Central memory CD8-positive, alpha-beta T cell (primary cell): ENCODE measurements around the gene SLC6A6.

Source experiments
- ATAC-seq: fragments of 150-1000 bp; cut with Tn5 transposase; replicated peaks from 2 replicates; pipeline ENCODE4 v1.10.0; 2022; ENCODE audit warnings: mild to moderate bottlenecking, moderate FRiP score, moderate number of reproducible peaks; ENCODE audit not compliant: poor library complexity, severe bottlenecking; ENCODE audit errors: extremely low read depth
- DNase-seq, 2 donors: peaks; one replicate each; pipeline ENCODE4 v3.0.0; 2021; ENCODE audit warnings: low spot score in 2 of 2
- H3K27ac Mint-ChIP-seq: one replicate; pipeline ENCODE4 v1.8.0; 2022; ENCODE audit warnings: low read depth, mild to moderate bottlenecking, moderate library complexity, mixed read lengths
- H3K27me3 Mint-ChIP-seq: one replicate; pipeline ENCODE4 v1.8.0; 2022; ENCODE audit warnings: mixed read lengths
- H3K36me3 Mint-ChIP-seq: one replicate; pipeline ENCODE4 v1.8.0; 2022; ENCODE audit warnings: mild to moderate bottlenecking, moderate library complexity, mixed read lengths; ENCODE audit not compliant: insufficient read depth
- H3K4me1 Mint-ChIP-seq: one replicate; pipeline ENCODE4 v1.8.0; 2022; ENCODE audit warnings: mixed read lengths
- H3K4me3 Mint-ChIP-seq: one replicate; pipeline ENCODE4 v1.8.0; 2022; ENCODE audit warnings: mild to moderate bottlenecking, moderate library complexity, mixed read lengths
- H3K9me3 Mint-ChIP-seq: one replicate; pipeline ENCODE4 v1.8.0; 2022; ENCODE audit warnings: mixed read lengths

Gene SLC6A6

DNA sequence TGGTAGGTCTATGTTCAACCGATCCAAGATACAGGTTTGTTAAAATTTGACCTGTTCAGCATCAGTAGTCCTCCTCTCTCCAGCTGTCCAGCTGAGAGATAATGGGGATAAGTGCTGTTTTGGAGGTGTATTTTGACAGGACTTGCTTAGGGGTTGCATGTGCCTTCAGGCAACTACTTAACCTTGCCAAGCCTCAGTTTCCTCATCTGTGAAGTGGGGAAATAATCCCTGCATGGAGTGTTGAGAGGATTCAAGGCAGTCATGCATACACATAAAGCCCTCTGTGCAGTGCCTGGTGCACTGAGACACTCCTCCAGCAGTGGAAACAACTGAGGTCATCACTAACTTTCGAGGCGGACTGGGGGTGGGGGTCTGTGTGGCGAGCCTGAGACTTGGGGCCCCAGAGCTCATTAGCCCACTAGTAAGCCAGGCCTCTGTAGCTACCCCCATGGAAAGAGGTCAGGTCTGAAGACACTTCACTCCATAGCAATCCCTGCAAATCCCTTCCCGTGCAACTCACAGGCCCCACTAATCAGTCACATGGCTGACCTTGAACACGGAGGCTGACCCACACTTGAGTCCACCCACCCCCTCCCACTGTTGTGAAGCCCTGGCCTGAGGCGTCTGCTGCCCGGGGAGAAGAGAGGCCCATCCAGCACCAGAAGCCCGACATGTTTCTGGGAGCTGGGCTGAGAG lies 25.9 kb upstream of the SLC6A6 start:
- peaks cover 7% of the 10 kb centered on the region for H3K27me3 Mint-ChIP-seq
- no peak for ATAC-seq
- peaks cover 1% of the 10 kb centered on the region for H3K36me3 Mint-ChIP-seq
- peaks cover 33% of the 10 kb centered on the region for H3K4me1 Mint-ChIP-seq
- H3K4me3 Mint-ChIP-seq = no peak overlapping the region
- no peak overlapping the region for H3K27ac Mint-ChIP-seq
- DNase-seq = no peak
- H3K9me3 Mint-ChIP-seq = peaks cover 5% of the 10 kb centered on the region

DNA sequence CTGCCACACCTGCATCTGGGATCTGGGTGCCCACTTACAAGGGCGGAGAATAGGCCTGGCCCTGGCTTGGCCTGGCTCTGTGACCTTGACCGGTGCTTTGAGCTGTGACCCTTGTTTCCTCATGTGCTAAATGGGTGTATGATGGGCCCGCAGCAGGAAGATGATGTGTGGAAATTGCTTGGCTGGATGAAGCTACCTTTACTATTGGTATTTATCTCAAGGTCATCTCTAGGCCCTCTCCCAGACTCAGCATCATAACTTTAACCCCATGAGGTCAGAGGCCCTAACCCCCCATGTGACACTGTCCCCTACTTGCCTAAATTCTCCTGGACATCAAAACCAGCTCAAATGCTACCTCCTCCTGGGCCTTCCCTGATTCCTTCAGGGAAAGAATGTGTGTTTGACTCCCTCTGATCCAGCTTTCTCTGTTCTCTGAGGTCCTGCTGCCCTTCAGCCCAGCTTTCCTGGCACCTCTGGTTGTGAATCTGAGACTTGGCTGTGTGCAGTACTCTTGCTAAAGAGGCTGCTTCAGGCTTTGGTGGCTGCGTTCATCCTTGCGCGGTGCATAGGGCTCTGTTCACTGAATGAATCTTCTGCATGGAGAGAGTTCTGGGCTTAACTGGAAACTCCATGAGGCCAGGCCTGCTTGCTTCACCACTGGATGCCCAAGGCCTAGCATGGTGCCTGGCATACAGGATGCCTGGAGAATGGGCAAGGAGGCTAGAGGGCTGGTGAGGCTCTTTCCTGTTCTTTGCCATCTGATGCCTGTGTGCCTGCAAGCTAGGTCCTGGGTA lies 25.2 kb upstream of the SLC6A6 start:
- H3K4me1 Mint-ChIP-seq = peaks cover 34% of the 10 kb centered on the region
- peaks cover 5% of the 10 kb centered on the region for H3K9me3 Mint-ChIP-seq
- peak overlapping the region; percentile 81 for H3K27ac Mint-ChIP-seq
- DNase-seq = no peak
- ATAC-seq = no peak
- no peaks in the 10 kb centered on the region for H3K27me3 Mint-ChIP-seq
- peaks cover 1% of the 10 kb centered on the region for H3K36me3 Mint-ChIP-seq
- H3K4me3 Mint-ChIP-seq = peak overlapping the region; percentile 43

DNA sequence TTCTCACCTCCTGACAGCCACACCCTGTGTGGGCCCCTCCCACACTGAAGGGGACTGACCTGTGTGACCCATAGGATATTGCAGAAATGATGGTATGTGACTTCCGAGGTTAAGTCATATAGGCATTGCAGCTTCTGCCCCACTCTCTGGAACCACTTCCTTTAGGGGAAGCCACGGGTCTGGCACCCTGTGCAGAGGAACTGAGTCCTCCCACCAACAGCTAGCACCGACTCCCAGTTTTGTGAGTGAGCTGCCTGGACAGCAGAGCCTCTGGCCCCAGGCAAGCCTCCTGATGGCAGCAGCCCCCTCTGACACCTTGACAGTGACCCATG lies 24.6 kb upstream of the SLC6A6 start:
- H3K4me1 Mint-ChIP-seq = peaks cover 34% of the 10 kb centered on the region
- peak overlapping the region; percentile 43 for H3K4me3 Mint-ChIP-seq
- peaks cover 5% of the 10 kb centered on the region for H3K9me3 Mint-ChIP-seq

DNA sequence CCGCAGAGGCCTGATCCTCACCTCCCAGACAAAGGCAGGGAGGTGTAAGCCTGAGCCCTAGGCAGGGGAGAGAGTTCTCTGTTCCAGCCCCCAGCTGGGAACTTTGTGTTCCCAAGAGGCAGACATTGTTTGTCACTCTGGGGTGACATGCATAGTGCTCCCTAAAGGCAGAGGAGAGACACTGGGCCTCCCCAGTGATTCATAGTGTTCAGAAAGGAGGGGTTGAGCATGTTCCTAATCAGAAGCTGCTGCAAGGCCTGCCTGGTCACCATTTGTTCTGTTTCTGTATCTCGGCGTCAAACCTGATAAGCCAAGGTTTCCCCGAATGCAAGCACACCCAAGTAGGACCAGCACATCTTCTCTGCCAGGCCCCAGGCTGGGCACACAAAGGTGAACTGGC lies 24.0 kb upstream of the SLC6A6 start:
- no peaks in the 10 kb centered on the region for H3K27me3 Mint-ChIP-seq
- DNase-seq = no peak
- H3K27ac Mint-ChIP-seq = peak overlapping the region; percentile 81
- H3K36me3 Mint-ChIP-seq = peaks cover 1% of the 10 kb centered on the region
- peaks cover 5% of the 10 kb centered on the region for H3K9me3 Mint-ChIP-seq
- peaks cover 34% of the 10 kb centered on the region for H3K4me1 Mint-ChIP-seq
- H3K4me3 Mint-ChIP-seq = no peak overlapping the region
- peak; percentile 16 for ATAC-seq

More for the DNA sequence above, 24.6 kb upstream of the SLC6A6 start:
- peaks cover 1% of the 10 kb centered on the region for H3K36me3 Mint-ChIP-seq
- peak; percentile 19 to 65 for DNase-seq
- H3K27ac Mint-ChIP-seq = peak overlapping the region; percentile 81
- H3K27me3 Mint-ChIP-seq = no peaks in the 10 kb centered on the region
- peak; percentile 98 for ATAC-seq

DNA sequence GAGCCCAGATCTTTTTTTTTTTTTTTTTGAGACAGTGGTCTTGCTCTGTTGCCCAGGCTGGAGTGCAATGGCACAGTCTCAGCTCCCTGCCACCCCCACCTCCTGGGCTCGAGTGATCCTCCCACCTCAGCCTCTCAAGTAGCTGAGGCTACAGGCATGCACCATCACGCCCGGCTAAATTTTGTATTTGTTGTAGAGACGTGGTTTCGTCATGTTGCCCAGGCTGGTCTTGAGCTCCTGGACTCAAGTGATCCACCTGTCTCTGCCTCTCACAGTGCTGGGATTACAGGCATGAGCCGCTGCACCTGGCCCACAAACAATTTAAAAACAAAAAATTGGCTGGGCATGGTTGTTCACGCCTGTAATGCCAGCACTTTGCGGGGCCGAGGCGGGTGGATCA lies 22.6 kb upstream of the SLC6A6 start:
- Mint-ChIP-seq H3K27ac (no peak overlapping the region), H3K4me1 (peaks cover 34% of the 10 kb centered on the region), H3K27me3 (no peaks in the 10 kb centered on the region), H3K36me3 (peaks cover 1% of the 10 kb centered on the region), H3K9me3 (peaks cover 5% of the 10 kb centered on the region), H3K4me3 (no peak overlapping the region)
- ATAC-seq (no peak), DNase-seq (no peak)

DNA sequence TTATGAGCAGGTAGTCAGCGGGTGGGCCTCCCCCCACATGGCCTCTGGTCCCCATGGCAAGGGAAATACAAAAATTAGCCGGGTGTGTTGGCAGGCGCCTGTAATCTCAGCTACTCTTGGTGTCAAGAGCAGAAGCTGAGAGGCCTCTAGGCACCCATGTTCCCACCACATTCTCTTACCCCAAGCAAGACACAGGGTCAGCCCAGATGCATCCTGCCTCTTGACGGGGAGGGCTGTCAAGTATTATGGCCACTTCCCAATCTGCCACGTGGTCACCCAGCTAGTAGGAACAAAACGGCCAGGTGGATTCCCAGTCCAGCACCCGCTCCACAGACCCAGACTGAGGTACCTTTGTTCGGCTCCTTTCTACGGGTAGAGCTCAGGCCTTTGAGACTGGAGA lies 16.2 kb upstream of the SLC6A6 start:
- Mint-ChIP-seq H3K36me3 (no peaks in the 10 kb centered on the region), H3K4me3 (no peak overlapping the region), H3K27me3 (no peaks in the 10 kb centered on the region), H3K27ac (no peak overlapping the region), H3K9me3 (no peaks in the 10 kb centered on the region), H3K4me1 (peaks cover 8% of the 10 kb centered on the region)
- DNase-seq = no peak
- no peak for ATAC-seq

DNA sequence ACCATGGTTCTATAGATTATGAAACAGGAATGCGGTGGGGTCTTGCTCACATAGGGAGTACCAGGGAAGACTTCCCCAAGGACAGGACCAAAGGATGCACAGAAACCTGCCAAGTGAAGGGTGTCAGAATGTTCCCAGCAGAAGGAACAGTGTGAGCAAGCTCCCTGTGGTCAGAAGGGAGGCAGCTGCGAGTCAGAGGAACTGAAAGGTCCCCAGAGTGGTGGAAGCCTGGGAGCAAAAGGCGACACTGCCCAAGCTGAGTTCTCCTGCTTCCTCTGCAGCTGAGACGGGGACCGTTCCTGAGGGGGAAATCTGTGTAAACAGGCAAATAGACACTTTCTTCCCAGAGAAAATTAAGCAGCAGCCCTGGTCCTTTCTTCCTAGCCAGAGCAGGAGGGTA lies 14.2 kb upstream of the SLC6A6 start:
- Mint-ChIP-seq H3K4me1 (no peaks in the 10 kb centered on the region), H3K4me3 (no peak overlapping the region), H3K9me3 (no peaks in the 10 kb centered on the region)

DNA sequence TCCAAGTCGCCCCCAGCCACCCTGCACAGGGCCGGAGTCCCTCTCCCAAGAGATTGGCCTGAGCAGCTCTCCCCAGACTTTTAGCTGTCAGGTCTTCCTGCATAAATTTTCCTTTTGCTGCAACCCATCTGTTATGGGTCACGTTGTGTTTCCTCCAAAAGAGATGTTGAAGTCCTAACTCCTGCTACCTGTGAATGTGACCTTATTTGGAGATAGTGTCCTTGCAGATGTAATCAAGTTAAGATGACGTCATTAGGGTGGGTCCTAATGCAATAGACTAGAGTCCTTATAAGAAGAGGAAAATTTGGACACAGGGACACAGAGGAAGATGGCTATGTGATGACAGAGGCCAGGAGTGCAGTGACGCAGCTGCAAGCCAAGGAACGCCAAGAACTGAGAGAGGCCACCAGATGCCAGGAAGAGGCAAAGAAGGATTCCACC lies 13.2 kb upstream of the SLC6A6 start:
- Mint-ChIP-seq H3K4me1 (no peaks in the 10 kb centered on the region), H3K27ac (no peak overlapping the region), H3K9me3 (no peaks in the 10 kb centered on the region), H3K27me3 (no peaks in the 10 kb centered on the region), H3K36me3 (no peaks in the 10 kb centered on the region), H3K4me3 (no peak overlapping the region)
- no peak for DNase-seq
- ATAC-seq = no peak

More for the DNA sequence above, 14.2 kb upstream of the SLC6A6 start:
- Mint-ChIP-seq H3K27me3 (no peaks in the 10 kb centered on the region), H3K27ac (no peak overlapping the region), H3K36me3 (no peaks in the 10 kb centered on the region)
- DNase-seq (no peak), ATAC-seq (no peak)

DNA sequence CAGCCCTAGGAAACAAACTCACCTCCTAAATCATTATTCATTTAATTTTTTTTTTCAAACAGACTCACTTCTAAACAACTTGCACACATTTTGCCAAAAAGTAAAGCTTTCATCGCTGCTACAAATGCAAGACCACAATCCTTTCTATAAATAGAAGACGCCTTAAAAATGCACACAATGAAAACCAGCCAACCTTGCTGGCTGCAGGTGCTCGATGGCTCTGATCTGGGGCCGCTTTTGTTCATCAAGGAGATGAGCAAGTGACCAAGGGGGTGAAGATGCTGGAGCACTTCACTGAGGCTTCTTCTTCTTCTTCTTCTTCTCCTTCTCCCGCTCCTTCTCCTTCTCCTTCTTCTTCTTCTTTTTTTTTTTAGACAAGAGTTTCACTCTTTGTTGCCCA lies 12.7 kb upstream of the SLC6A6 start:
- DNase-seq (no peak), ATAC-seq (no peak)
- Mint-ChIP-seq H3K27ac (no peak overlapping the region), H3K4me3 (no peak overlapping the region), H3K27me3 (no peaks in the 10 kb centered on the region), H3K4me1 (no peaks in the 10 kb centered on the region), H3K36me3 (no peaks in the 10 kb centered on the region), H3K9me3 (no peaks in the 10 kb centered on the region)

DNA sequence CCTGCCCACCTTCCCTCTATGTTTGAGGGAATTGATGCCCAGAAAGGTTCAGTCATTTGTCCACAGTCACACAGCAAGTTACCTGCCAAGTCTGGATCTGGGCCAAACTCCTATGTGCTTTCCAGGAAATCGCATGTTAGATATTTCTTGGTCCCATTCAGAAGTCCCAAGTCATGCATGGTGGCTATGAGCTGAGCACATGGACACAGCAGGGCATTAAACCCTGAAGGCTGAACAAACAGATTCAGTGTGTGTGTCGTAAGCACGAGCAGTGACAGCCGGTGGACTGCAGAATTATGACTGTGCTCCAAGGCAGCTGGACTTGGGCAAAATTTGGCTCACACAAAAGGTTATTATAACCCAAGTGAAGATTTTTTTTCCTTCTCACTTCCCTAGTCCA lies 11.4 kb upstream of the SLC6A6 start:
- H3K27ac Mint-ChIP-seq = no peak overlapping the region
- no peak for ATAC-seq
- no peaks in the 10 kb centered on the region for H3K36me3 Mint-ChIP-seq
- no peak for DNase-seq
- H3K4me3 Mint-ChIP-seq = no peak overlapping the region
- H3K9me3 Mint-ChIP-seq = no peaks in the 10 kb centered on the region
- no peaks in the 10 kb centered on the region for H3K27me3 Mint-ChIP-seq
- H3K4me1 Mint-ChIP-seq = peaks cover 2% of the 10 kb centered on the region

DNA sequence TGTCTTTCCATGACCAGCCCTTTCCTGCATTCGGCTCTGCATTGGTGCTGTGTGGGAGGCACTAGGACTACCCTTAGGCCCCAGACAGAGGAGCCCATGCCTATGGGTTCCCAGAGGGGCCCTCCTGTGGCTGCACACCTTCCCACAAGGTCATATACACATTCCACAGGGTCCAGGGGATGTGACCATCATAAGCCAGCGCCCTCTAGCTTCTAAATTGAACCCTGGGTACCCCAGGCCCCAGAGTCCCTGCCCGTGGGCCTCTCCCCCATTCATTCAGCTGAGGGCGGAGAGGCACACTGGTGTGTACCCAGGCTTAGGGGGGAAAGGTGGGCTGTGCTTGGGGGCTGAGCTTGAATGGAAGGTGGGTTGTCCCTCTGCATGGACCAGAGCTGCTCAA lies 10.2 kb upstream of the SLC6A6 start:
- no peak for DNase-seq
- Mint-ChIP-seq H3K4me3 (no peak overlapping the region), H3K4me1 (peaks cover 9% of the 10 kb centered on the region), H3K36me3 (no peaks in the 10 kb centered on the region), H3K27ac (no peak overlapping the region), H3K27me3 (no peaks in the 10 kb centered on the region), H3K9me3 (no peaks in the 10 kb centered on the region)
- no peak for ATAC-seq

DNA sequence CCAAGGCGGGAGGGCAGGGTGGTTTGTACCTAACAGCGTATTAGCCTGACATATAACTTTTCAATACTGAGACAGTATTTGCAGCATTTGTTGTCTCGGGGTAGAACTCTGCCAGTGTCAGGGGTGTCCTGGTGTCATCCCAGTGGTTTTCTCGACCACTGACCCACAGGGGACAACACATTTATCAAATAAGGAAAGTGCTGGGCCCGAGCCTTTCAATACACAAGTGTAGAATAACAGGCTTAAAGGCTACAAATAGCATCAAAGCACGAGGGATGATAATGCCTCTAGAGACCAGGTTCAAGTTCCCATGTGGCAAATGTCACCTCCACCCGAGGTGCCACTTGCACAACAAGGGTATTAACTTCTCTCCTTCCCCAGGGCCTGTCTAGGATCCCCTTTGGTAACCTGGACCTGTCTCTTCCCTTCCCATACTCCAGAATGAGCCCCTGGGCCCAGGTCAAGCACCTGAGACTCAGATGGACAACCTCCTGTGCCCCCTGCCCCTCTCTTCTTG lies 9.5 kb upstream of the SLC6A6 start:
- ATAC-seq (no peak), DNase-seq (no peak)
- Mint-ChIP-seq H3K4me3 (no peak overlapping the region), H3K4me1 (peaks cover 16% of the 10 kb centered on the region), H3K27ac (no peak overlapping the region), H3K9me3 (no peaks in the 10 kb centered on the region), H3K36me3 (no peaks in the 10 kb centered on the region), H3K27me3 (no peaks in the 10 kb centered on the region)
